Activated naive CD4-positive, alpha-beta T cell treated with anti-CD3 and anti-CD28 coated beads, Interleukin-2, amount 50 U/mL, for 24 hours (primary cell): Measurements from ENCODE around the gene PHF8.
A peak's percentile ranks its signal among the peaks of the same experiment; 100 is the strongest.

Source experiments
- H3K27ac Mint-ChIP-seq: one replicate; pipeline ENCODE4 v1.8.0; 2021; ENCODE audit warnings: mild to moderate bottlenecking, mixed read lengths
- H3K27me3 Mint-ChIP-seq: one replicate; pipeline ENCODE4 v1.8.0; 2021; ENCODE audit warnings: mixed read lengths
- H3K36me3 Mint-ChIP-seq: one replicate; pipeline ENCODE4 v1.8.0; 2021; ENCODE audit warnings: mixed read lengths
- H3K4me1 Mint-ChIP-seq: one replicate; pipeline ENCODE4 v1.8.0; 2021; ENCODE audit warnings: mixed read lengths
- H3K4me3 Mint-ChIP-seq: one replicate; pipeline ENCODE4 v1.8.0; 2021; ENCODE audit warnings: mild to moderate bottlenecking, mixed read lengths
- H3K9me3 Mint-ChIP-seq: one replicate; pipeline ENCODE4 v1.8.0; 2021; ENCODE audit warnings: mixed read lengths

PHF8 gene

DNA sequence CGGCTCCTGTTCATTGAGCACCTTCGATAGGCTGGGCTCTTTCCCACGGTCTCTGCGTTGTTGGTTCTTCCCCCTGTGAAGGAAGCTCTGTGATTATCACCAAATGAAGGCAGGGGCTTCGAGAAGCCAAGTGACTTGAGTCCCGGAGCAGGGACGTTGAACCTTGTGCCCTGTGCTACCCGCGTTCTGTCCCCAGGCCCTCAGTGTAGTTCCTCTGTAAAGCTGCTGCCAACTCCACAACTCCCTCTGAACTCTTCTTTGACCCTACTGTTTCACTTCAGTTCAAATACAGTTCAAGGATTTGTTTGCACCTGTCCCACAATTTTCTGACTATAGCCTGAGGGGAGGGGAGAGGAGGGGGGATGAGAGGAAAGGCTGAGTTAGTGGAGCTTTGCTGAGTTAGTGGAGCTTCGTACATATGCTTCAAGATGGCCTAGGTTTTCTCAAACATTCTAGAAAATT, 635 bp upstream of the PHF8 start:
- H3K4me1 Mint-ChIP-seq = peaks cover 19% of the 10 kb centered on the region
- peak overlapping the region; percentile 99 for H3K27ac Mint-ChIP-seq
- H3K9me3 Mint-ChIP-seq = no peaks in the 10 kb centered on the region
- H3K36me3 Mint-ChIP-seq = peaks cover 4% of the 10 kb centered on the region
- H3K27me3 Mint-ChIP-seq = no peaks in the 10 kb centered on the region
- peak overlapping the region; percentile 97 for H3K4me3 Mint-ChIP-seq

- Mint-ChIP-seq H3K4me3 (peak overlapping the region; percentile 97), H3K36me3 (peaks cover 4% of the 10 kb centered on the region), H3K9me3 (no peaks in the 10 kb centered on the region), H3K27ac (peak overlapping the region; percentile 99), H3K27me3 (no peaks in the 10 kb centered on the region), H3K4me1 (peaks cover 19% of the 10 kb centered on the region)
Measured at GRCh38 chrX:54043541-54044125, 640 bp downstream of the PHF8 start.

DNA sequence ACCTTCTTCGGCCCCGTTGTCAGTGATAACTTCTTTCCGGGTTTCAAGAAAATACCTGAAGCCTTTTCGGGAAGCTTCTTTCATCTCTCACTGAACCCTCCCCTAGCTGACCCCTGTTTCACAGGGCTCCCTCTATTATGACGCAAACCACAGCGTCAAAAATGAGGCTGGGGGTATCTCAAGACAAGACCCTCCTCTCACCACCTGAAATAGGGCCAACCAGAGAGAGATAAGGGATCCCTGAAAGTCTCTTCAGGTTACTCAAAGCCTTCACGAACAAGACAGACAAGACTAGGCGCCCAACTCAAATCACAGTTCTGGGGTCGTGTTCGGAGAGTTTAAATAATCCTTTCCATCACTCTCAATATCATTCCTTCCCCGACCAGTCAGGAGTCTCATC, 1.2 kb downstream of the PHF8 start:
- H3K27me3 Mint-ChIP-seq = no peaks in the 10 kb centered on the region
- H3K4me1 Mint-ChIP-seq = peaks cover 19% of the 10 kb centered on the region
- peak overlapping the region; percentile 99 for H3K27ac Mint-ChIP-seq
- peaks cover 4% of the 10 kb centered on the region for H3K36me3 Mint-ChIP-seq
- no peaks in the 10 kb centered on the region for H3K9me3 Mint-ChIP-seq
- H3K4me3 Mint-ChIP-seq = peak overlapping the region; percentile 97

- H3K27me3 Mint-ChIP-seq = no peaks in the 10 kb centered on the region
- no peak overlapping the region for H3K27ac Mint-ChIP-seq
- peaks cover 4% of the 10 kb centered on the region for H3K36me3 Mint-ChIP-seq
- peak overlapping the region; percentile 97 for H3K4me3 Mint-ChIP-seq
- no peaks in the 10 kb centered on the region for H3K9me3 Mint-ChIP-seq
- H3K4me1 Mint-ChIP-seq = peaks cover 21% of the 10 kb centered on the region
Measured at GRCh38 chrX:54042609-54043021, 1.7 kb downstream of the PHF8 start.

- Mint-ChIP-seq H3K4me1 (peaks cover 37% of the 10 kb centered on the region), H3K4me3 (no peak overlapping the region), H3K36me3 (peaks cover 14% of the 10 kb centered on the region), H3K27me3 (no peaks in the 10 kb centered on the region), H3K9me3 (no peaks in the 10 kb centered on the region), H3K27ac (no peak overlapping the region)
Measured at GRCh38 chrX:54030329-54030728, 13.9 kb downstream of the PHF8 start.

GRCh38 chrX:54029529-54030143, 14.6 kb downstream of the PHF8 start:
- Mint-ChIP-seq H3K27me3 (no peaks in the 10 kb centered on the region), H3K4me1 (peaks cover 37% of the 10 kb centered on the region), H3K27ac (peak overlapping the region; percentile 23), H3K36me3 (peaks cover 15% of the 10 kb centered on the region), H3K4me3 (no peak overlapping the region), H3K9me3 (no peaks in the 10 kb centered on the region)

DNA sequence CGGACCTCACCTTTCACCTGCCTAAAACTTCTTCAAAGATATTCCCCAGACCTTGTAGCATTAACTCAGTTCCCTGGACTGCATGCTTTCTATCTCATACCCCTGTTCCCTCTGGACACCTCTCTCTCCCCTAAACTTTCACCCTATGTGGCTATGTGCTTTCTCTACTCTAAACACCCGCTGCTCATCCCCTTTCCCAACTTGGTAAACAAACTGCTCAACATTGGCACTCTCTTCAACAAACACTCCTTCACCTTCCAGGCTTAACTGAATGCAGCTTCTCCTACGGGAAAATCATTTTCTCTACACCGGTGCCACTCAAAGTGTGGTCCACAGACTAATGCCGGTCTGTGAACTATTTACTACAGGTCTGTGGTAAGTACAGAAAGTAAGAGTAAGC, 19.9 kb downstream of the PHF8 start:
- H3K27ac Mint-ChIP-seq = no peak overlapping the region
- peaks cover 14% of the 10 kb centered on the region for H3K36me3 Mint-ChIP-seq
- H3K4me3 Mint-ChIP-seq = no peak overlapping the region
- no peaks in the 10 kb centered on the region for H3K9me3 Mint-ChIP-seq
- H3K4me1 Mint-ChIP-seq = peaks cover 16% of the 10 kb centered on the region
- no peaks in the 10 kb centered on the region for H3K27me3 Mint-ChIP-seq

- H3K9me3 Mint-ChIP-seq = no peaks in the 10 kb centered on the region
- H3K36me3 Mint-ChIP-seq = peaks cover 10% of the 10 kb centered on the region
- H3K4me3 Mint-ChIP-seq = no peak overlapping the region
- no peaks in the 10 kb centered on the region for H3K27me3 Mint-ChIP-seq
- no peaks in the 10 kb centered on the region for H3K4me1 Mint-ChIP-seq
- no peak overlapping the region for H3K27ac Mint-ChIP-seq
Measured at GRCh38 chrX:54012830-54013500, 31.3 kb downstream of the PHF8 start.

DNA sequence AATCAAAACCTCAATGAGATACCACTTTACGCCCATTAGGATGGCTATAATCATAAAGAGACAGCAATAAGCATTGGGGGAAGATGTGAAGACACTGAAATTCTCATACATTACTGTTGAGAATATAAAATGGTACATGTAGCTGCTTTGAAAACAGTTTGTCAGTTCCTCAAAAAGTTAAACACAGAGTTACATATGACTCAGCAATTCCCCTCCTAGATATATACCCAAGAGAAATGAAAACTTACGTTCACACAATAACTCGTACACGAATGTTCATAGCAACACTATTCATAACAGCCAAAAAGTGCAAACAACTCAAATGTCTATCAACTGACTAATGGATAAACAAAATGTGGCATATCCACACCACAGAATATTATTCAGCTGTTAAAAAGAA, 36.6 kb downstream of the PHF8 start:
- Mint-ChIP-seq H3K27ac (no peak overlapping the region), H3K4me3 (no peak overlapping the region), H3K4me1 (no peaks in the 10 kb centered on the region), H3K9me3 (no peaks in the 10 kb centered on the region), H3K27me3 (no peaks in the 10 kb centered on the region), H3K36me3 (peaks cover 12% of the 10 kb centered on the region)

GRCh38 chrX:53997724-53998123, 46.5 kb downstream of the PHF8 start:
- H3K27ac Mint-ChIP-seq = no peak overlapping the region
- H3K4me3 Mint-ChIP-seq = no peak overlapping the region
- no peaks in the 10 kb centered on the region for H3K27me3 Mint-ChIP-seq
- peaks cover 11% of the 10 kb centered on the region for H3K36me3 Mint-ChIP-seq
- H3K9me3 Mint-ChIP-seq = no peaks in the 10 kb centered on the region
- H3K4me1 Mint-ChIP-seq = no peaks in the 10 kb centered on the region

GRCh38 chrX:53992589-53992988, 51.7 kb downstream of the PHF8 start:
- Mint-ChIP-seq H3K27me3 (no peaks in the 10 kb centered on the region), H3K27ac (no peak overlapping the region), H3K9me3 (no peaks in the 10 kb centered on the region), H3K36me3 (peaks cover 7% of the 10 kb centered on the region), H3K4me1 (no peaks in the 10 kb centered on the region), H3K4me3 (no peak overlapping the region)

- H3K36me3 Mint-ChIP-seq = peaks cover 10% of the 10 kb centered on the region
- H3K4me1 Mint-ChIP-seq = no peaks in the 10 kb centered on the region
- H3K9me3 Mint-ChIP-seq = no peaks in the 10 kb centered on the region
- H3K27ac Mint-ChIP-seq = no peak overlapping the region
- no peak overlapping the region for H3K4me3 Mint-ChIP-seq
- H3K27me3 Mint-ChIP-seq = no peaks in the 10 kb centered on the region
Measured at GRCh38 chrX:53990171-53990570, 54.1 kb downstream of the PHF8 start.

DNA sequence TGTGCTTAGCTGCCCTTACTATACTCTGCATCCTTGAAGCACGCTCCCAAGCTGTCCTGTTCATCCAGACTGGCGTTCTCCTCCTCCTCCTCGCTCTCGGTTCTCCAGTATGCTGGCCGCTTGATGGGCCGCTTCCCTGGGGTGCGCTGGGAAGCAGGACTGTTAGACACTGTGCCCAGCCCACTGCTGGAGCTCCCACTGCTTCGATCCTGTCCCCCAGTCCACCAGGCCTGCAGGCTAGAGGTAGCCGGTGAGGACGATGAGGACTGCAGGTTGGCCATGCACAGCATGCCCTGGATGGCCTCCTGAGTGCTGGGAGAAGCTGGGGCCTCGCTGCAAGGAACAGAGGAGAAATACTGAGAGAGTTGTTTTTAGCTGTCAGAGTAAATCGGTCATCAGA, 59.4 kb downstream of the PHF8 start:
- no peak overlapping the region for H3K27ac Mint-ChIP-seq
- no peaks in the 10 kb centered on the region for H3K27me3 Mint-ChIP-seq
- H3K4me1 Mint-ChIP-seq = no peaks in the 10 kb centered on the region
- H3K9me3 Mint-ChIP-seq = no peaks in the 10 kb centered on the region
- peaks cover 10% of the 10 kb centered on the region for H3K36me3 Mint-ChIP-seq
- no peak overlapping the region for H3K4me3 Mint-ChIP-seq

GRCh38 chrX:53974529-53974928, 69.7 kb downstream of the PHF8 start:
- no peaks in the 10 kb centered on the region for H3K9me3 Mint-ChIP-seq
- no peak overlapping the region for H3K27ac Mint-ChIP-seq
- no peak overlapping the region for H3K4me3 Mint-ChIP-seq
- H3K4me1 Mint-ChIP-seq = peaks cover 28% of the 10 kb centered on the region
- no peaks in the 10 kb centered on the region for H3K27me3 Mint-ChIP-seq
- H3K36me3 Mint-ChIP-seq = peaks cover 34% of the 10 kb centered on the region

GRCh38 chrX:53969540-53969939, 74.7 kb downstream of the PHF8 start:
- H3K9me3 Mint-ChIP-seq = no peaks in the 10 kb centered on the region
- H3K27me3 Mint-ChIP-seq = no peaks in the 10 kb centered on the region
- no peak overlapping the region for H3K4me3 Mint-ChIP-seq
- peak overlapping the region; percentile 17 for H3K27ac Mint-ChIP-seq
- peaks cover 35% of the 10 kb centered on the region for H3K36me3 Mint-ChIP-seq
- peaks cover 33% of the 10 kb centered on the region for H3K4me1 Mint-ChIP-seq

DNA sequence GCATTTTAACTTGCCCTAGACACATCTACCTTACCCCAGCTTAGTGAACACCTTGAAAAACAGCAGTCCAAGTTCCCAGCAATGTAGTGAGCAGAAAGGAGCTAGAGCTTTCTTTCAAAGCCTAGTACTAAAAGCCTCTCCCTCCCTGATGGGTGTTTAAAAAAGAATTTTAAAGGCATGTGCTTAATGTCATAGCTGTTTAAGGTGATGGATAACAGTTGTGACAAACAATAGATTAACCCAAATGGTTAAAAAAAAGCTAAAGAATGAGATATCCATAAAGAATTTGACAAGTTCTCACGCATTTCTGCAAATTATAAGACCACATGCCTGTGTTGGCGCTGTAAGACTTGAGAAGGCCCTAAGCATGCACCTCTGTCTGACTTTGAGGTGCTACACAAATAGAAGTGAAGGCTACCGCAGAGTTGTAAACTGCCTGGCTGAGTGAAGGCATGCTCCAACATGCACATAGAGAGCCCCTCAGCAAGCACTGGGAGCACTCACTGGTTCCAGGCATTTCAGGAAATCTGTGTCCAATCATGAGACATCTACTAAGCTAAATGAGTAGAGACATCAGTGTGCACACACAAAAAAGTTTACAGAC, 94.0 kb downstream of the PHF8 start:
- H3K36me3 Mint-ChIP-seq = peaks cover 9% of the 10 kb centered on the region
- no peaks in the 10 kb centered on the region for H3K4me1 Mint-ChIP-seq
- H3K4me3 Mint-ChIP-seq = no peak overlapping the region
- H3K27ac Mint-ChIP-seq = no peak overlapping the region
- no peaks in the 10 kb centered on the region for H3K9me3 Mint-ChIP-seq
- H3K27me3 Mint-ChIP-seq = no peaks in the 10 kb centered on the region
